Fibroblast of skin of left quadriceps (primary cell): ENCODE data around the gene TMEM14A.
"Not testable (repeated sequence)": the region's sequence is repeated elsewhere in the genome, so short reads cannot be mapped to it uniquely, and the experiment has no call there.

Source experiments
- DNase-seq, 2 experiments: peaks; one replicate each; pipeline ENCODE4 v3.0.0-alpha.2; 2013; ENCODE audit warnings: low read depth in 2 of 2

The TMEM14A gene, protein sequence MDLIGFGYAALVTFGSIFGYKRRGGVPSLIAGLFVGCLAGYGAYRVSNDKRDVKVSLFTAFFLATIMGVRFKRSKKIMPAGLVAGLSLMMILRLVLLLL

DNA sequence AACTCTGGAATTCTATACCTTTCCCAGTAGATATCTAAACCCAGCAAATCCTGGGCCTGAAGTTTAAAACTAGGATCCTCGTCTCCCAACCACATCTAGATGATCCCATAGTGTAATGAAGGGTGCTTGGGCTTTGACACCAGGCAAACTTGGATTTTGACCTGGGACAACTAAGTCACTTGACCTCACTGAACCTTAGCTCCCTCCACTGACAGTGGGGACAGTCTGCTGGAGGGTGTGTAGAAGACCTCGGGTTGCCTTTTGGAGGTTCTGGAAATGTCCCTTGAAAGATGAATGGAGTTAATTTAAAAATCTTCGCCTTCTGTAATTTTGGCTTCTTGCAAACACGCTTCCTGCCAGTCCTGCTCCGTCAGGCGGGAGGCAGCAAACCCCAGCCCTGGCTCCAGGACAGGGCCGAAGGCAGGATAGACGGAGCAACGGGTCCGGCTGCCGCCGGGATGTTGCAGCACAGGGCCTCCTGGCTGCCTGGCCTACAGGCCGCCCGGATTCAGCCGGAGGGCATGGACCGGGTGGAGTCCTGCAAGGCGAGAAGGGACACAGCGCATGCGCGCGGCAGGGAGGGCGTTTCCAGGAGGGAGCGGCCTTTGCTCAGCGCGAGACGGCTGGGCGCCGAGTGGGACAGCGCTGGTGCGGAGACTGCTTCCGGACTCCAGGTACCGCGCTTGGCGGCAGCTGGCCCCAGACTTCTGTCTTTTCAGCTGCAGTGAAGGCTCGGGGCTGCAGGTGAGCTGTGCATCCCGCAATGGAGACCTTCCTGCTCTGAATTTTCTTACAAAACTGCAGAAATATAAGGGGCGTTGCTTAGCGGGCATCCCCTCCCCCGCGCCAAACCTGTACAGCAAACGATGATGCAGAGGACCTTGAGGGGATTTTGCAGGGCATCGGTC lies at the start of gene TMEM14A:
Gene TMEM14A (plus strand): TSS at position 612 of the 908 bp plus-strand sequence. CDS start 5,990 bp downstream, outside the sequence.
- peak; percentile 69 to 71 for DNase-seq

DNA sequence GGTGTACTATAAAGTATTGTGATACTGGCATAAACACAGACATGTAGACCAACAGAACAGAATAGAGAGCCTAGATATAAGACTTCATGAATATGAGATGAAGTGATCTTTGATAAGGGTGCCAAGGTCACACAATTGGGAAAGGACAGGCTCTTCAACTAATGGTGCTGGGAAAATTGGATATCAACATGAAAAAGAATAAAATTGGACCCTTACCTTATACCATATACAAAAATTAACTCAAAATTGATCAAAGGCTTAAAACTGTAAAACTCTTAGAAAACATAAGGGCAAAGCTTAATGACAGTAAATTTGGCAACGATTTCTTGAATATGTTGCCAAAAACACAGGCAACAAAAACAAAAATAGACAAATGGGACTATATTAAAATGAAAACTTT lies 49.3 kb upstream of the TMEM14A start:
- no peak for DNase-seq

DNA sequence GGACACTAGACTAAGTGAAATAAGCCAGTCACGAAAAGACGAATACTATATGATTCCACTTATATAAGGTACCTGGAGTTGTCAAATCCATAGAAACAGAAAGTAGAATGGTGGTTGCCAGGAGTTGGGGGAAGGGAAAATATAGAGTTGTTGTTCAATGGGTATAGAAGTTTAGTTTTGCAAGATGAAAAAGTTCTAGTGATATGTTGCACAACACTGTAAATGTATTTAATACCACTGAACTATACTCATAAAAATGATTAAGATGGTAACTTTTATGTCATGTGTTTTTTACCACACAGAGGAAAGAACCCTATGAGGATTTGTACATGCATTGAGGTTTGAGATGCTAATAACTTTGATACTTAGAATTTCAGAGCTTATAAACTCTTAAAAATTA lies 48.1 kb upstream of the TMEM14A start:
- DNase-seq: no peak

DNA sequence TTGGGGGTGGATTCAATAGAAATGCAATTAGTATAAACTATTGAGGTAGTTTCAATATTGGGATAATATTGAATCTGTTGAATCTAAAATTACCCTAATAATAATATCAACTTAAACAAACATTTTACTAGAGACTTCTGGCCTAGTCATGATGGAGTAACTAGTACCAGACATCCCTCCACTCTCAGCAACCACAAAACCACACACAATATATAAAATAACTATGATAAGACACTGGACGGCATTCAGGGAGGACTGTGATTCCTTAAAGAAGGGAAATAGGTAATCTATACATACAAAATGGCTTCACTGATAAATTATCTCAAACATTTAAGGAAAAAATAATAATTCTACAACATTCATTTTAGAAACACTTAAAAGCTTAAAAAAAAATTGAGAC lies 38.9 kb upstream of the TMEM14A start:
- no peak for DNase-seq

DNA sequence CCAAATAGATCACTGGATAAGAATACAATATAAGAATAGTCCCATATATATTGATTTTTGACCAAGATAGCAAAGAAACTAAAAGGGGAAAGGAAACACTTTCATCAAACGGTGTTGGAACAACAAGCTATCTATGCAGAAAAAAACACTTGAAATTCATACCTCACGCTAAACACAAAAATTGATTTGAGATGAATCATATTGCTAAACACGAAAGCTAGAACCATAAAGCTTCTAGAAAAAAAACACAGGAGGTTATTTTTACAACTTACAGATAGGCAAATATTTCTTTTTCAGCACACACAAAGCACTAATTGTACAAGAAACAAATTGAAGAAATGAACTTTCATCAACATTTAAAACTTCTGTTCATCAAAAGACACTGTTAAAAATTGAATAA lies 36.7 kb upstream of the TMEM14A start:
- no peak for DNase-seq

DNA sequence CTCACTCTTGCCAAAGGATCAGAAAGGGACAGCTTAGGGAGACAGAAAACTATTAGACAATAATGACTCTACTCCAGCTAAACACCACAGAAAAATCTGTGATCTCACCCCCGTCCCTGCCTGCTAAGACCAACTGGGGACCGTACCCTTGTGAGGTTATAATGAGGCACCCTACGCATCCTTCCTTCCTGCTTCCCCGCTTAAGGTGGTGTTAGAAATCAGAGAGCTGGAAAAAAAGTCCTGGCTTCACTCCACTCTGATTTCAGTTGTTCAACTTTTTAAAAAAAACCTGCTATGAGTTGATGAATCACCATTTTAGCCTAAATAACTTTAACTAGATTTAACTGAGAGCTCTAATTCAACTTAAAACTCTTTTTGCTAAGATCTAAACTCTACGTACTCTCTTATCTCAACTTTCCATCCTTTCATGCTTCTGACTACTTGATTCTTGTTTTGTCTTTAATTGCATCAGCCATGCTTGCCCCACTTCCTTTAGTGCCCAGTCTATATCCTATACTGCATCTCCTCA lies 35.8 kb upstream of the TMEM14A start:
- DNase-seq: no peak

DNA sequence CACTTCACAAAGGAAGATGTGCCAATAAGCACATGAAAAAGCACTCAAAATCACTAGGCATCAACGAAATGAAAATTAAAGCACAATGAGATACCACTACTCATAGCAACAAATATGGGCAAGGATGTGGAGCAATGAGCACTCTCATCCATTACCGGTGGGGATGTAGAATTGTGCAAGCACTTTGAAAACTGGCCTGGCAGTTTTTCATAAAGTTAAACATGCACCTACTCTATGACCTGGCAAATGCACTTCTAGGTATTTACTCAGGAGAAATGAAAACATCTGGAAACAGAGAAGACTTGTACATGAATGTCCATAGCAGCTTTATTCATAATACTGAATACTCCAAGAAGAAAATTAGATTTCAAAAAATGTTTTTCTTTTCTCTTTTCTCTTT lies 34.1 kb upstream of the TMEM14A start:
- DNase-seq: no peak

DNA sequence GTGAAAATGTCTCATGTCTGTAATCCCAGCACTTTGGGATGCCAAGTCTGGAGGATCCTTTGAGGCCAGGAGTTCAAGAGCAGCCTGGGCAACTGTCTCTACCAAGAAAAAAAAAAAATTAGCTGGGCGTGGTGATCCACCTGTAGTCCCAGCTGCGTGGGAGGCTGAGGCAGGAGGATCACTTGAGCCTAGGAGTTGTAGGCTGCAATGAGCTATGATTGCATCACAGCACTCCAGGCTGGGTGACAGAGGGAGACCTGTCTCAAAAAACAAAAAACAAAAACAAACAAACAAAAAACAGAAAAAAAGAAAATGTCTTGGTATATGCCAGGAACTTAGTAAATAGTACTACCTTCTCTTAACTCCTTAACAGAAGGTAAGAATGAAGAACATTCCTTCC lies 31.4 kb upstream of the TMEM14A start:
- no peak for DNase-seq

DNA sequence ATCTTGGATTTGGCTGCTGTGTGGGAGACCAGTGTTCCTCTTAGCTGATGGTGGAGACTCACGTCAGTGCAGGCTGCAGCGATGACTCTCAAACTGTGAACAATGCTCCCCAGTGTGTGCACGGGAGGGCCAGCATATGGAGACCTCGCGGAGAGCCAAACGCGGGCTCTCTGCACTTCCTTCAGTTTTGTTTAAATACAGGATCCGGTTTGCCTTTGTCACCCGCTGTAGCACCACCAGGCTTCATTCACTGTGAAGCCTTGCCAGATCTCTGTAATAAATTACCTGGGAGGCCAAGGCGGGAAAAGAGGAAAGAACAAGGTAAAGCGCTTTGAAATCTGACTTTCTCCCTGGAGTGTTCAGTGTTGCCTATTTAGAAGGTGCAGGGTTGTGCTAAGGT lies 30.7 kb upstream of the TMEM14A start:
- no peak for DNase-seq

DNA sequence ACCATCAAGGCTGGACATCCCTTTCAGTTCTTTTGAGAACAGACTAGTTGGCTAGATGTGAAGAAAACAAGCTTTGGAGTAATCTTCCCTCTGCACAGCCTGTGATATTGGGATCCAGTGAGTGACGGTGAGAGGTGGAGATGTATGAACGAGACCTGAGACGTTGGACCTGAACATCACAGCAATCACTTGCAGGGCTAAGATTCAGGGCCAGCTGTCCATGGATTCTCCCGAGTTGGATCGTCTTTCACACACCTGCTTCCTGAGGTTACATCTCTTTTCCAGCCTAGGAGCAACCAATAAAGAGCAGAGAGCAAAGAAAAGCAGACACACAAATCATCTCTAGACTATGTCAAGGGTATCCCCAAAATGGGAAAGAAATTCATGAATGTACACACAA lies 30.0 kb upstream of the TMEM14A start:
- DNase-seq: no peak

DNA sequence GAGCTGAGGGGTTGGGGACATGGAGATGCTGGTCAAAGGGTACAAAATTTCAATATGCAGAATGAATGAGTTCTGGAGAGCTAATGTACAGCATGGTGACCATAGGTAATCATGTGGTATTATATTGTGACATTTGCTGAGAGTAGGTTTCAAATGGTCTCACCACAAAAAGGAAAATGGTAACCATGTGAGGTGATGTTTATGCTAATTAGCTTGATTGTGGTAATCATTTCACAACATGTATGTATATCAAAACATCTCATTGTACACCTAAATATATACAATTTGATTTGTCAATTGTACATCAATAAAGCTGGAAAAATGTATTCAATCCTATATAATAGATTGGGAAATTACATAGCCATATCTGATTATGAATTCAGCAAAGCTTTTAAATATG lies 29.5 kb upstream of the TMEM14A start:
- DNase-seq: no peak

DNA sequence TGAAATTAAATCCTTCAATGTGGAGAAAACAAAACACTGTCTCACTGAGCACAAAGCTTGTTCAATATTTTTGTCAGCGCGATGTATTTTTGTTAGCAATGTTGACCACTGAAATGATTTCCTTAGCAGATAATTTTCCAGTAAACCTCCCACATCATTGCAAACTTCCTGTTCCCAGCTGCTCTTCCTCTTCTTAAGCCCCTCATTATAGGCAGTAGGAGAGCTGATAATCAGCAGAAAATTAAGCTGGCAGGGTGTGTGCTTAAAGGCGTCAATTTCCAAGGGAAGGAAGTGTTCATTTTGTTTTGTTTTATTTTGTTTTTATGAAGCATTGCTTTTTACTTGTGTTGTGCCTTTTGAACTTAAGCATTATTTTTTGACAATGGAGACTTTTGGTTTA lies 29.1 kb upstream of the TMEM14A start:
- DNase-seq: no peak

DNA sequence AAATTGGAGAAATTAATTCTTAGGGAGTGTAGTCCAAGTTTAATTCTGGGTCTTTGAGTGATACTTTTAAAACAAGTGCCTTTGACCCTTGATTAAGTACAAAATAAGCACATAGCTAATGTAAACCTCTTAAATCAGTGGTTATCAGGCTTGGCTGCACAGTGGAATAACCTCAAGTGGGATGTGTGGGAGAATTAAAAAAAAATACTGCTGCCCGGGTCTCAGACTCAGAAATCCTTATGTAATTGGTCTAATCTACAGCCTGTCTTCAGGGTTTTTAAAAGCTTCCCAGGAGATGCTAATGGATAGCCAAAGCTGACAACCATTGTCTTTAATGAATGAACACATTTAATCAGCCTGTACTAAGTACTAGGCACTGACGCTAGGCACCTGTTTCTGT lies 28.5 kb upstream of the TMEM14A start:
- DNase-seq: no peak

DNA sequence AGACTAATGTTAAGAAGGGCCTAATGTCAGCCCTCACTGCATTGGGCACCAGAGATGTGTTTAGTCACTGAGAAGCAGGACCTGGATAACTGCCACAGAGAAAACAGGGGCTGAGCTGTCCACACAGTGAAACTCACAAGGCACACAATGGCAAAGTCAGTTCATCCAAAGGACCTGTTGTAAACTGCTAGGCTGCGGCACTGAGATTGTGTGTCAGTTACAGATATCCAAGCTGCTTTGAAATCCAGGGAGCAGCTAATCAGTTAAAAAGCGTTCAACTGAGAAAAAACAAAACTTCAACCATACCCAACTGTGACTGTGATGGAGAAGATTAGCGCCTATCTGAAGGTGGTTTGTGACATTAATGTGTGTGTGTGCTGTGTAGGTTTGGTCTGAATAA lies 27.8 kb upstream of the TMEM14A start:
- no peak for DNase-seq

DNA sequence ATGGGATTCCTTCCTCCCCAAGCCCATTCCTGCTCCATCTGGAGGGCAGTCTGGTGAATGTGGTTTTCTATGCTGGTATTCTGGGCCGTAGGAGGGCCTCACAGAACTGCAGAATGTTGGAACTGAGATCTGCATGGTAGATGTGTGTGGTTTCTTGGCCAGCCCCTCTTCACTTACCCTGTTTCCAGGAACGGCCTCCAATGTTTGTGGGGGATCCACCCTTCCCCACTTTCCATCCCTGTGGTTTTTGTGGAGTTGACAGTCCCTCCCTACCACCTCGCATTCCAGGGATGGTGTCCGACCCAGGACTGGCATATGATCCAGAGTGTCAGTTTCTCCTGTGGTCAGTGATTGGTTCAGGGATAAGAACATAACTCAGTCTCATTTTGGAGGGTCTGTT lies 26.7 kb upstream of the TMEM14A start:
- DNase-seq: no peak

DNA sequence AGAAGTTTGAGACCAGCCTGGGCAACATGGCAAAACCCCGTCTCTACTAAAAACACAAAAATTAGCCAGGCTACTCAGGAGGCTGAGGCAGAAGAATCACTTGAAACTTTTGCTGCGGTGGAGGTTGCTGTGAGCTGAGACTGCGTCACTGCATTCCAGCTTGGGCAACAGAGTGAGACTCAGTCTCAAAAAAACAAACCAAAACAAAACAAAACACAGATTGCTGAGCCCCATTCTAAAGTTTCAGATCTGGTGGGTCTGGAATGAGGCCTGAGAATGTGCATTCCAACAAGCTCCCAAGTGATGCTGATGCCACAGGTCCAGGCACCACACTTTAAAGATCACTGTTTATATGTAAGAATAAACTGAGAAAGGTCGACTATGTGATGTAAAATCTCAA lies 24.9 kb upstream of the TMEM14A start:
- no peak for DNase-seq

DNA sequence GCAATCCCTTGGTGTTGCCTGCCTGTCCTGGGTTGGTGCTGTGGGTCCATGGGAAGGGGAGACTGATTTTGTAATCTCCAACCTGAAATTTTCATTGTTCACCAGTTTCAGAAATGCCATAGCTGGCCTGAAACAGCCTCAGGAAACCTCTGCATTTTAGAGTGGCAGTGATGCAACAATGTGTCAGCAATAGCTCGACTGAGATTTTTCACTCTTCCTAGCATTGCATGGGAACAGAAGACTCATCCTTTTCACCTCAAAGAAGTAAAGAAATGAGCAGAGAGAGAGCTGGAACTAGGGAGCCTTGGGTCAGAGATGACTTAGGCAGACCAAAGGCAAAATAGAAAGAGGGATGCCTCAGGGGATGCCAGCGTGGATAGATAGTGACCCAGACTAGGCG lies 23.7 kb upstream of the TMEM14A start:
- DNase-seq: no peak

DNA sequence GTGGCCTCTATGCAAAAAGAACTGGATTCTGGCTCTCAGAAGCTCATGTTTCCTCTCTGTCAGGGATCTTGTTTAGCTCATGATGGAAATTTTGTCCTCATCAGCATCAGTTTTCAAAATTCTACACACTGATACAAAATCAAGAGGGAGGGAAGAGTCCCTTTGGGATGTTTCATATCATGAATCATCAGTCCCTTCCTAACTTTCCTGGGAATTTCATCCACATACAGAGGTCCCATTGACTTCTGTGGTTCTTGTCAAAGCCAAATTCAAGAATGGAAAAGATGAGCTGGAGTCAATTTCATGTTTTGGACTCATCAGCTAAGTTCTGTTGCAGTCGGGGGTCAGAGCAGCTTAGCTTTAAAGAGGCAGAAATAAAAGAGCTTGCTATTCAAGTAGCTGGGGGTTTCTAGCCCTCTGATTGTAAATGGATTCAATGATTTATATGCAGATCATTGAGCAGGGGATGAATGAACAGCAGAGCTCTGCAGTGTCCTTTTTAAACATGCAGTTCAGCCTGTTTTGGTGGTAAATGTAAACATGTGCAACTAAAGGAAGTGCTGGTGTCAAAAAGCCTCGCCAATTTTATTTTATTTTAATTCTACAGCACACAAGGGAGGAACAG lies 21.3 kb upstream of the TMEM14A start:
- no peak for DNase-seq

DNA sequence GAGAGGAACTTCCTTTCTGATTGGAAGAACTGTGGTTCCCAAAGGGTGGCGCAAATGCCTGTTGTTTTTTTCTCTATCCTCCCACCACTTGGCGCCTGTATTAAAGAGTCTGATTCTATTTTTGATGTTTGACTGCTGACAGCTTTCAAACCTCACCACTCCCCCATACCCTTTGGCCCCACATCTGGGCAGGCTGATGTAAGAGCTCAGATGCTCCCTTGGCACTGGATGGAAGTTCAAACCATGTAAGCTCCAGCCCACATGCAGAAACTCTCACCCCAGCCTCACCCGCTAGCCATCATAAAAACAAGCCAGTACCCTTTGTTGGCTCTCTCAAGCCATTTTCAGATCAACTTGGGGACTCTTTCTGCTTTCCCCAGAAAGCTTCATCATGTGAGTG lies 20.0 kb upstream of the TMEM14A start:
- DNase-seq: no peak

DNA sequence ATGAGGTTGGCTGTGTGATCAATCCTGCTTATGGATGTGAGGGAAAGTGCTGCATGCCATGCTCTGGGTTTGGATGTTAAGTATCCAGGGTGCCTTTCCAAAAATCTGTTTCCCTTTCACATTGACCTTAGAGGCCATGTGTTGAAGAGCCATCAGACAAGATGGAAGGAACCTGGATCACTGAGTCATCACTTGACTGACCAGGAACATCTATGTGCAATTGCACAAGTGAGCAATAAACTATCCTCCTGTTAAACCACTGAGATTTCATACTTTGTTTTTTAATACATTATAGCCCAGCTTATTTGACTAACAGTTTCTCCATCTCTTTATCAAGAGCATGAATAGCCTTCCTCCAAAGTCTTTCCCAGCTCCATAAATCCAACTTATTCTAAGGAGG lies 17.8 kb upstream of the TMEM14A start:
- no peak for DNase-seq

DNA sequence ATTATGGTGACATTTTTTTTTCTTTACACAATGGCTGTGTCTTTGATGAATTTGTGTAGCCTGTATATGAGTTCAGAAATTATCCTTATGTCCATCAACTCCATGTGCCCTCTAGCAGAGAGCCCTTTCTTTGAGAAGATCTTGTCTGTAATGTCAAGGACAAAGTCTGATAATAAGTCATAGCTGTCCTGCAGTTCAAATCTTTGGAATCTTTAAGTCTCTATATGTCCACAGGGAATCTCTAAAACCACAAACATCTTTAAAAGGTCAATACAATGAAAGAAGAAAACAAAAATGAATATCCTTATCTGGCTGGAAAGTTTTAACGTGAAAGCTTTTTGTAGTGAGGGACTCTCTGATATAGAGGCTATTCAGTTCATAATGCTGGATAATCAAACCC lies 16.9 kb upstream of the TMEM14A start:
- no peak for DNase-seq

DNA sequence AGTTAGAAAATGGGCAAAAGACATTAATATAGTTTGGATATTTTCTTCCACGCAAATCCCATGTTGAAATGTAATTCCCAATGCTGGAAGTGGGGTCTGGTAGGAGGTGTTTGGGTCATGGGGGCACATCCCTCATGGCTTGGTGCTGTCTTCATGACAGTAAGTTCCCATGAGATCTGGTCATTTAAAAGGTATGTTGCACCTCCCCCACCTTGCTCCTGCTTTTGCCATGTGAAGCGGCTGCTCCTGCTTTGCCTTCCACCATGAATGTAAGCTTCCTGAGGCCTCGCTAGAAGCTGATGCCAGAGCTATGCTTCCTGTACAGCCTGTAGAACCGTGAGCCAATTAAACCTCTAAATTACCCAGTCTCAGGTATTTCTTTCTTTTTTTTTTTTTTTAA lies 16.3 kb upstream of the TMEM14A start:
- no peak for DNase-seq

DNA sequence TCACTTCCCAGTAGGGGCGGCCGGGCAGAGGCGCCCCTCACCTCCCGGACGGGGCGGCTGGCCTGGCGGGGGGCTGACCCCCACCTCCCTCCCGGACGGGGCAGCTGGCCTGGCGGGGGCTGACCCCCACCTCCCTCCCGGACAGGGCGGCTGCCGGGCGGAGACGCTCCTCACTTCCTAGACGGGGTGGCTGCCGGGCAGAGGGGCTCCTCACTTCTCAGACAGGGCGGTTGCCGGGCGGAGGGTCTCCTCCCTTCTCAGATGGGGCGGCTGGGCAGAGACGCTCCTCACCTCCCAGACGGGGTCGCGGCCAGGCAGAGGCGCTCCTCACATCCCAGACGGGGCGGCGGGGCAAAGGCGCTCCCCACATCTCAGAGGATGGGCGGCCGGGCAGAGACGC lies 15.0 kb upstream of the TMEM14A start:
- not testable (repeated sequence) for DNase-seq
